HEK293T (cell line): Measurements from ENCODE around the gene GSC.

Experiments
- BHLHE40 ChIP-seq: fragments of 450-650 bp; IDR thresholded peaks from 2 replicates; pipeline ENCODE4 v1.6.1; 2016; ENCODE audit warnings: mild to moderate bottlenecking, moderate library complexity, borderline replicate concordance
- ELF4 ChIP-seq: fragments of 450-650 bp; IDR thresholded peaks from 2 replicates; pipeline ENCODE4 v1.6.1; 2017; ENCODE audit warnings: antibody characterized with exemption
- FOXA1 ChIP-seq: fragments of 450-650 bp; IDR thresholded peaks from 2 replicates; pipeline ENCODE4 v1.6.1; 2016; ENCODE audit warnings: mild to moderate bottlenecking
- FOXM1 ChIP-seq: fragments of 450-650 bp; IDR thresholded peaks from 2 replicates; pipeline ENCODE4 v1.6.1; 2017; ENCODE audit warnings: mild to moderate bottlenecking, borderline replicate concordance
- L3MBTL2 ChIP-seq: fragments of 450-650 bp; conservative IDR thresholded peaks from 2 replicates; pipeline ENCODE4 v1.6.1; 2016; ENCODE audit warnings: mild to moderate bottlenecking
- LEF1 ChIP-seq: fragments of 450-650 bp; IDR thresholded peaks from 2 replicates; pipeline ENCODE4 v1.6.1; 2017; ENCODE audit warnings: mild to moderate bottlenecking, borderline replicate concordance
- NFRKB ChIP-seq: fragments of 450-650 bp; IDR thresholded peaks from 2 replicates; pipeline ENCODE4 v1.6.1; 2016; ENCODE audit warnings: mild to moderate bottlenecking, moderate library complexity
- PKNOX1 ChIP-seq: fragments of 450-650 bp; IDR thresholded peaks from 2 replicates; pipeline ENCODE4 v1.6.1; 2016
- SP1 ChIP-seq: fragments of 450-650 bp; IDR thresholded peaks from 2 replicates; pipeline ENCODE4 v1.6.1; 2017
- SUZ12 ChIP-seq: fragments of 450-650 bp; IDR thresholded peaks from 2 replicates; pipeline ENCODE4 v1.6.1; 2016; ENCODE audit warnings: mild to moderate bottlenecking
- TARDBP ChIP-seq: fragments of 450-650 bp; IDR thresholded peaks from 2 replicates; pipeline ENCODE4 v1.6.1; 2016

- TF ChIP-seq FOXM1 (no peak), FOXA1 (no peak), PKNOX1 (no peak), ELF4 (no peak), SUZ12 (no peak), TARDBP (no peak), SP1 (no peak), LEF1 (no peak), NFRKB (no peak), BHLHE40 (no peak), L3MBTL2 (no peak)
These were observed 5.9 kb upstream of the GSC start for GRCh38 chr14:94775871-94776210.
